Type B pancreatic cell (in vitro differentiated cells): ENCODE measurements around the gene AFAP1L1. TPM values are rescaled to one million over a fixed set of nuclear protein-coding genes. Genes with fewer than 3 reads are reported as not detected.

ENCODE experiments used
- DNase-seq: peaks from one replicate; pipeline ENCODE4 v3.0.0; 2021; ENCODE audit warnings: mixed read lengths; ENCODE audit not compliant: unreplicated experiment; ENCODE audit errors: extremely low spot score
- H3K27ac Mint-ChIP-seq: 2 replicates; pipeline ENCODE4 v1.8.0; 2021; ENCODE audit warnings: mild to moderate bottlenecking, mixed read lengths
- H3K27me3 Mint-ChIP-seq: 2 replicates; pipeline ENCODE4 v1.8.0; 2021; ENCODE audit warnings: mixed read lengths
- H3K36me3 Mint-ChIP-seq: 2 replicates; pipeline ENCODE4 v1.8.0; 2021; ENCODE audit warnings: mixed read lengths
- H3K4me1 Mint-ChIP-seq: one replicate; pipeline ENCODE4 v1.8.0; 2021; ENCODE audit warnings: mixed read lengths; ENCODE audit not compliant: unreplicated experiment
- H3K4me3 Mint-ChIP-seq: 2 replicates; pipeline ENCODE4 v1.8.0; 2021; ENCODE audit warnings: mild to moderate bottlenecking, mixed read lengths
- H3K9me3 Mint-ChIP-seq: 2 replicates; pipeline ENCODE4 v1.8.0; 2021; ENCODE audit warnings: mixed read lengths
- total RNA-seq: library from RNA; stranded (reverse); gene quantifications from 2 replicates; pipeline ENCODE4 v1.2.1, GENCODE V29; 2021; ENCODE audit warnings: low replicate concordance
- TF ChIP-seq, protein P1 (sequence below): fragments of 200-600 bp; sonication (generic); conservative IDR thresholded peaks from 2 replicates; pipeline ENCODE4 v1.5.0; 2021; ENCODE audit warnings: antibody characterized with exemption, mild to moderate bottlenecking

The AFAP1L1 gene
- total RNA-seq, 1 donor from 2014 or later, result 6.4 TPM

DNA sequence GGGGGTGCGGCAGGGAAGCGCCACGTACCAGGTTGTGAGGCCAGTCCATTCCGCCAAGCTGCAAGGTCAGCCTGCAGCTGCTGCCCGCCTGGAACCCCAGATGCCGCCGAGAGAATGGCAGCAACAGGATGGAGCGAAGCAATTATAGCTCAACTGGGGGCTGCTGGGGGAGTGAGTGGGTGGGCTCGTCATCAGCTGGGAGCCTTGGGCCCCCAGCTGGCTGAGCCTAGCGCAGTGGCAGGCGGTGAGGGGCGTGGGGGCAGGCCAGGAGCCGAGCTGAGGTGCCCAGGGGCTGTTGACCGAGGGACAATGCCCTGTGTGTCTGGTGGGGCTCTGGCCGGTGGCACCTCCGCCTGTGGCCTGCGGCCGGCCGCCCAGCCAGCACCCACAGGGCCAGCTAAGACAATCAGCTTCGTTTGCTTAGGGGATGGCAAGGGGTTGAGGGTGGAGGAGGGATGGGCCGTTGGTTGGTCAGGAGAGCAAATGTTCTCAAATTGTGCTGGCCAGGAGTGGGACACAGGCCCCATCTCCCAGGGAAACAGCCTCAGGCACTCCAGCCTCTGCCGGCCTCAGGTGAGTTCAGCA, 107.6 kb downstream of the AFAP1L1 start, which contains the start of gene IL17B:
Gene IL17B (minus strand): TSS at position 116 of the 585 bp plus-strand sequence. CDS start 67 bp downstream, at position 49.
- Mint-ChIP-seq H3K27me3 (no peaks in the 10 kb centered on the region), H3K27ac (no peak within 1 kb of the TSS), H3K36me3 (no peaks in the 10 kb centered on the region), H3K4me3 (no peak within 1 kb of the TSS), H3K4me1 (peaks cover 30% of the 10 kb centered on the region), H3K9me3 (no peaks in the 10 kb centered on the region)
- DNase-seq, result no peak
- TF ChIP-seq, protein P1, sequence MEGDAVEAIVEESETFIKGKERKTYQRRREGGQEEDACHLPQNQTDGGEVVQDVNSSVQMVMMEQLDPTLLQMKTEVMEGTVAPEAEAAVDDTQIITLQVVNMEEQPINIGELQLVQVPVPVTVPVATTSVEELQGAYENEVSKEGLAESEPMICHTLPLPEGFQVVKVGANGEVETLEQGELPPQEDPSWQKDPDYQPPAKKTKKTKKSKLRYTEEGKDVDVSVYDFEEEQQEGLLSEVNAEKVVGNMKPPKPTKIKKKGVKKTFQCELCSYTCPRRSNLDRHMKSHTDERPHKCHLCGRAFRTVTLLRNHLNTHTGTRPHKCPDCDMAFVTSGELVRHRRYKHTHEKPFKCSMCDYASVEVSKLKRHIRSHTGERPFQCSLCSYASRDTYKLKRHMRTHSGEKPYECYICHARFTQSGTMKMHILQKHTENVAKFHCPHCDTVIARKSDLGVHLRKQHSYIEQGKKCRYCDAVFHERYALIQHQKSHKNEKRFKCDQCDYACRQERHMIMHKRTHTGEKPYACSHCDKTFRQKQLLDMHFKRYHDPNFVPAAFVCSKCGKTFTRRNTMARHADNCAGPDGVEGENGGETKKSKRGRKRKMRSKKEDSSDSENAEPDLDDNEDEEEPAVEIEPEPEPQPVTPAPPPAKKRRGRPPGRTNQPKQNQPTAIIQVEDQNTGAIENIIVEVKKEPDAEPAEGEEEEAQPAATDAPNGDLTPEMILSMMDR, result no peak

DNA sequence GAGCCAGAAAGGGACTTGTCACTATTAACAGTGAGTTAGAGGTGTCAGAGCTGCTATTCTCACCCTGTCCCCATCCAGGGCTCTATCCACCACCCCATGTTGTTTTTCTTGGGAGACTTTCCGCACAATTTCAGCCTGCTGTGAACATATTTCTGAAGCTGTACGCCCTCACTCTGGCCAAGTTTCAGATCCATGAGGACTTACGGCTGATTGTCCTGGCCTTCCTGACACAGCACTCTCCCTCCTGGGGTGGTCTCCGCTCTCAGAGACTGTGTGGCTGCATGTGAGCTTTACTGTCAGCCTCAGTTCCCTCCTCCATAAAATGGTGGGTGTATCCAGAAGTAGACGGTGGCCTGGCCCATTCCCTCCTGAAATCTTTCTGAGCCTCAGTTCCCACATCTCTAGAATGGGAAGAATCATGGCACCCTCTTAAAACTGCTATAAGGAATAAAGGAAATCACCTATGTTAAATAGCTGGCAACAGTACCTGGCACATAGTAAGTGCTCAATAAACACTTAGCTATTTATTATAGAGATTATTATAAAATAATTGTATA, 108.2 kb downstream of the AFAP1L1 start:
- DNase-seq, result no peak
- H3K36me3 Mint-ChIP-seq, result no peaks in the 10 kb centered on the region
- no peak overlapping the region for H3K27ac Mint-ChIP-seq
- H3K4me1 Mint-ChIP-seq, result peaks cover 30% of the 10 kb centered on the region
- H3K27me3 Mint-ChIP-seq, result no peaks in the 10 kb centered on the region
- H3K9me3 Mint-ChIP-seq, result no peaks in the 10 kb centered on the region
- no peak overlapping the region for H3K4me3 Mint-ChIP-seq
- TF ChIP-seq, protein P1, result no peak

DNA sequence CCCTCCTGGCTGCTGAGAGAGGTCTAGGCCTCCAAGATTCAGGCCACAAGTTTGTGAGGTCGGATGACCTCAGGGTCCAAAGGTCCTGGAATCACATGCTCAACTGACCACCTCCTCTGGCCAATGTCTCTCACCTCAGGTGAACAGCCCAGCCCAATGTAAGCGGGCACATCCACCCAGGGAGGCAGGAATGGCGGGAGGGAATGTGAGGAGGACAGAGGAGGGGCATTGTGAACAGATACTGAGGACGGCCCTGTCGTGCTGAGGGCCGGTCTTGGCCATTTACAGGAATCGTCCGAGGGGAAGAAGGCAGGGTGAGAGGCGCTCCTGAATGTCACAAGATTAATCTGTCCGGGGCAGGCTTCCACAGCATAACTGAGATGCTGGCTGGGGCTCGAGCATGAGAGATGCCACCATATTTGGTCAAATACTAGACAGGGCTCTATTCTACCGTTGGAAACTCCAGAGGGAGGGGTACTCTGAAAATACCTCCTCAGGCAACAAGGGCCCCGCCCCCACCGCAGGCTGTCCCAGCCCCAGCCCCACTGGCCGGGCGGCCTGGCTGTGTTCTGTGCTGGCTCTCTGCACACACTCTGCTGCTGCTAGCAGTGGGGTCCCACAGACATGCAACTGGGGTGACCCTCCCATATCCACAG, 108.9 kb downstream of the AFAP1L1 start:
- Mint-ChIP-seq H3K9me3 (no peaks in the 10 kb centered on the region), H3K4me1 (peaks cover 30% of the 10 kb centered on the region), H3K27me3 (no peaks in the 10 kb centered on the region), H3K4me3 (no peak overlapping the region), H3K36me3 (no peaks in the 10 kb centered on the region), H3K27ac (no peak overlapping the region)
- TF ChIP-seq, protein P1, result no peak
- DNase-seq, result no peak

DNA sequence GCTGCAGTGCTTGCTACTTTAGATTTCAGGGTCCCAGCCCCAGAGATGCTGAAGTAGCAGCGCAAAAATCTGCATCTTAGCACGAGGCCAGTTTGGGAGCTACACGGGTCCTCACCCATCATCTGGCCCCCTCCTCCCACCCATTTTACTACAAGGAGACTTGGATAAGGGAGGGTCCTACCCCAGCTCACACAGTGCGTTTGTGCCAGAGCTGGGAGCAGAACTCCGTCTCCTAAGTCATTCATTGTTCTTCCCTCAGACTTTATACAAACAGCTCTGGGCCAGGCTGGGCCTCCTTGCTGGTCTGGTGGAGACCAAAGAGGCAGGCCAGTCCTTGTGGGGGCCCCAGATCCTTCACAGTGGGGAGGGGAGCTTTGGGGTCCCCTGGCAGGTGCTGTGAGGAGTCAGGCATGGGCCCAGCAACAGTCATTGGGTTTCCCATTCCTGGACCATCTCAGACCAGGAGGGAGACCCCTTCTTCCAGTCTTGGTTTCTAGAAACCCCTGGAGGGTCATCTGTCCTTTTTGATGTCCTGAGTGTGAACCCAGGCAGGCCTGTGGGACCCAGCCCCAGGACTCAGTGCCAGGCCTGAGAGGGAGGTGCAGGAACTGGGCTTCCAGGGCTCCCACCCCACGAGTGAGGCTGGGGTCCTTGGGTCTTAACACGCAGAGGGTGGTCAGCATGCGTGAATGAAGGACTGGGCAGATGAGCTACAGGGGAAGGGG, 109.8 kb downstream of the AFAP1L1 start:
- no peak for DNase-seq
- TF ChIP-seq, protein P1, result no peak
- Mint-ChIP-seq H3K27me3 (no peaks in the 10 kb centered on the region), H3K27ac (peak overlapping the region; percentile 31), H3K4me1 (peaks cover 37% of the 10 kb centered on the region), H3K4me3 (no peak overlapping the region), H3K36me3 (no peaks in the 10 kb centered on the region), H3K9me3 (no peaks in the 10 kb centered on the region)

DNA sequence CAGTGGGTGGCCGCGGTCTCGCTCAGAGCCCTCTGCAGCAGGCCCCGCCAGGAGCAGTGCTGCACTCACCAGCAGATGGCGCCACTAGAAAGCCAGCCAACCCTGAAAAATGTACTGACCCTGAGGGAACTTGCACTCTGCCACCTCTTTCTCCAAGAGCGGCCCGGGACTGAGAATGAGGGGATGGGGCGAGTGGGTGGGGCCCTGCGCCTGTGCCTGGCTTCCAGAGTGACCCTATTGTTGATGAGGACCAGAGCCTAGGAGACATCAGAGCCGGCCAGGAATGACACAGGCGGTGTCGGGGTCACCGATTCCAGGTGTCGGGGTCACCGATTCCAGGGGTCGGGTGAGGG, 110.3 kb downstream of the AFAP1L1 start:
- H3K36me3 Mint-ChIP-seq, result no peaks in the 10 kb centered on the region
- H3K27me3 Mint-ChIP-seq, result no peaks in the 10 kb centered on the region
- TF ChIP-seq, protein P1, result peak; percentile 97
- no peaks in the 10 kb centered on the region for H3K9me3 Mint-ChIP-seq
- H3K4me3 Mint-ChIP-seq, result peak overlapping the region; percentile 49
- DNase-seq, result peak; percentile 89
- peak overlapping the region; percentile 31 for H3K27ac Mint-ChIP-seq
- H3K4me1 Mint-ChIP-seq, result peaks cover 37% of the 10 kb centered on the region
